ENCODE results near the gene TMEM25.

The TMEM25 gene

DNA sequence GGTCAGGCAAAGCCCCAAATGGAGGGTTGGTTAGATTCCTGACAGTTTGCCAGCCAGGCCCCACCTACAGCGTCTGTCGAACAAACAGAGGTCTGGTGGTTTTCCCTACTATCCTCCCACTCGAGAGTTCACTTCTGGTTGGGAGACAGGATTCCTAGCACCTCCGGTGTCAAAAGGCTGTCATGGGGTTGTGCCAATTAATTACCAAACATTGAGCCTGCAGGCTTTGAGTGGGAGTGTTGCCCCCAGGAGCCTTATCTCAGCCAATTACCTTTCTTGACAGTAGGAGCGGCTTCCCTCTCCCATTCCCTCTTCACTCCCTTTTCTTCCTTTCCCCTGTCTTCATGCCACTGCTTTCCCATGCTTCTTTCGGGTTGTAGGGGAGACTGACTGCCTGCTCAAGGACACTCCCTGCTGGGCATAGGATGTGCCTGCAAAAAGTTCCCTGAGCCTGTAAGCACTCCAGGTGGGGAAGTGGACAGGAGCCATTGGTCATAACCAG lies 8.4 kb upstream of the TMEM25 start:
- Histone ChIP-seq H3K4me3 (ENCODE audit: low read length) (no peak overlapping the region), H3K36me3 (ENCODE audit: control insufficient read depth, insufficient read depth, low read length) (peaks cover 12% of the 10 kb centered on the region), H3K9ac (ENCODE audit: low read length) (no peak overlapping the region), H3K9me3 (ENCODE audit: control insufficient read depth, low read length) (no peaks in the 10 kb centered on the region), H3K27me3 (ENCODE audit: control insufficient read depth, insufficient read depth, low read length) (no peaks in the 10 kb centered on the region), H3K4me1 (ENCODE audit: control insufficient read depth, insufficient read depth, low read length) (no peaks in the 10 kb centered on the region)

DNA sequence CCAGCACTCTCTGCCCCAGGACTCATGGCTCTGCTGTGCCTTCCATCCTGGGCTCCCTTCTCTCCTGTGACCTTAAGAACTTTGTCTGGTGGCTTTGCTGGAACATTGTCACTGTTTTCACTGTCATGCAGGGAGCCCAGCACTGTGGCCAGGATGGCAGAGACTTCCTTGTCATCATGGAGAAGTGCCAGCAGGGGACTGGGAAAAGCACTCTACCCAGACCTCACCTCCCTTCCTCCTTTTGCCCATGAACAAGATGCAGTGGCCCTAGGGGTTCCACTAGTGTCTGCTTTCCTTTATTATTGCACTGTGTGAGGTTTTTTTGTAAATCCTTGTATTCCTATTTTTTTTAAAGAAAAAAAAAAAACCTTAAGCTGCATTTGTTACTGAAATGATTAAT lies 6.6 kb upstream of the TMEM25 start:
- H3K4me1 ChIP-seq (ENCODE audit: control insufficient read depth, insufficient read depth, low read length): no peaks in the 10 kb centered on the region
- H3K27me3 ChIP-seq (ENCODE audit: control insufficient read depth, insufficient read depth, low read length): no peaks in the 10 kb centered on the region
- no peaks in the 10 kb centered on the region for H3K9me3 ChIP-seq (ENCODE audit: control insufficient read depth, low read length)
- peaks cover 12% of the 10 kb centered on the region for H3K36me3 ChIP-seq (ENCODE audit: control insufficient read depth, insufficient read depth, low read length)
- no peak overlapping the region for H3K4me3 ChIP-seq (ENCODE audit: low read length)
- no peak overlapping the region for H3K9ac ChIP-seq (ENCODE audit: low read length)

DNA sequence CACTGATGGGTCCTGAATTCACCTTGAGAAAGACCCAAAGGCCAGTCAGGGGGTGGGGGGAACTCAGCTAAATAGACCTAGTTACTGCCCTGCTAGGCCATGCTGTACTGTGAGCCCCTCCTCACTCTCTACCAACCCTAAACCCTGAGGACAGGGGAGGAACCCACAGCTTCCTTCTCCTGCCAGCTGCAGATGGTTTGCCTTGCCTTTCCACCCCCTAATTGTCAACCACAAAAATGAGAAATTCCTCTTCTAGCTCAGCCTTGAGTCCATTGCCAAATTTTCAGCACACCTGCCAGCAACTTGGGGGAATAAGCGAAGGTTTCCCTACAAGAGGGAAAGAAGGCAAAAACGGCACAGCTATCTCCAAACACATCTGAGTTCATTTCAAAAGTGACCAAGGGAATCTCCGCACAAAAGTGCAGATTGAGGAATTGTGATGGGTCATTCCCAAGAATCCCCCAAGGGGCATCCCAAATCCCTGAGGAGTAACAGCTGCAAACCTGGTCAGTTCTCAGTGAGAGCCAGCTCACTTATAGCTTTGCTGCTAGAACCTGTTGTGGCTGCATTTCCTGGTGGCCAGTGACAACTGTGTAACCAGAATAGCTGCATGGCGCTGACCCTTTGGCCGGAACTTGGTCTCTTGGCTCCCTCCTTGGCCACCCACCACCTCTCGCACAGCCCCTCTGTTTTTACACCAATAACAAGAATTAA lies 6.1 kb upstream of the TMEM25 start:
- Histone ChIP-seq H3K9me3 (ENCODE audit: control insufficient read depth, low read length) (no peaks in the 10 kb centered on the region), H3K4me3 (ENCODE audit: low read length) (no peak overlapping the region), H3K27me3 (ENCODE audit: control insufficient read depth, insufficient read depth, low read length) (no peaks in the 10 kb centered on the region), H3K36me3 (ENCODE audit: control insufficient read depth, insufficient read depth, low read length) (peaks cover 10% of the 10 kb centered on the region), H3K9ac (ENCODE audit: low read length) (no peak overlapping the region), H3K4me1 (ENCODE audit: control insufficient read depth, insufficient read depth, low read length) (no peaks in the 10 kb centered on the region)

DNA sequence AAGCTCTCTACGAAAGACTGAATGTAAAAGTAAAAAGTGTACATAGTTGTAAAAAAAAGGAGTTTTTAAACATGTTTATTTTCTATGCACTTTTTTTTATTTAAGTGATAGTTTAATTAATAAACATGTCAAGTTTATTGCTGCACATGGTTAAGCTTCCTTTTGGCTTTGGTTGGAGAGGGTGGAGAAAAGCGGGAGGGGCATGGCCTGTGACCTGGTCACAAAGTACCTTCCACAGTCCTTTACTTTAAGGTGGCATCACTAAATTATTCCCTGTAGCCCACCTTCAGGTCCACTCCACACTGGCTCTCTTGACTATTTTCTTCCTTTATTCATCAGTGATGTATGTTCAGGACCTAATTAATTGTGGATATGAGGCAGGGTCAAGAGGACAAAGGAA lies 4.3 kb upstream of the TMEM25 start:
- Histone ChIP-seq H3K9me3 (ENCODE audit: control insufficient read depth, low read length) (no peaks in the 10 kb centered on the region), H3K36me3 (ENCODE audit: control insufficient read depth, insufficient read depth, low read length) (peaks cover 6% of the 10 kb centered on the region), H3K9ac (ENCODE audit: low read length) (no peak overlapping the region), H3K4me3 (ENCODE audit: low read length) (no peak overlapping the region), H3K27me3 (ENCODE audit: control insufficient read depth, insufficient read depth, low read length) (no peaks in the 10 kb centered on the region), H3K4me1 (ENCODE audit: control insufficient read depth, insufficient read depth, low read length) (peaks cover 5% of the 10 kb centered on the region)

DNA sequence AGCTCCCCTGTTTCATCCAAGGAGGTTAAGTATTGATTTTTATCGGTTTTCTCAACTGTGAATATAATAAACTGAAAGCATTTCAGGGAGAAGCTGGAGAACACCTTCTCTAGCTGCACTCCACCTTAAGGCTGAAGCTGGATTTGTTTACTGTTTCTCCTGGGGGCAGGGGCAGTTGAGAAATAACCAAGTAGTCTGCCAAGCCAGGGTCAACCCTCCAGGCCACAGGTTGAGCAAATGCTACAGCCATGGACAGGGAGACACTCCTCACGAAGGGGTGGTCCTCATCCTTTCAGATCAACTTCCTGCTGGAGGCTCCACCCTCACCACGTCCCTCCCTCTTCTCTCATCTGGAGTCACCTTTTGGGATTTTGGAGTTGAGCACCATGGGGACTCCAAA lies 3.9 kb upstream of the TMEM25 start, which contains the start of gene TTC36:
TTC36 (plus strand) TSS at position 366 of the 400 bp plus-strand sequence; CDS start at position 387, 21 bp downstream.
- H3K9me3 ChIP-seq (ENCODE audit: control insufficient read depth, low read length): no peaks in the 10 kb centered on the region
- H3K27me3 ChIP-seq (ENCODE audit: control insufficient read depth, insufficient read depth, low read length): no peaks in the 10 kb centered on the region
- H3K4me1 ChIP-seq (ENCODE audit: control insufficient read depth, insufficient read depth, low read length): peaks cover 10% of the 10 kb centered on the region
- H3K9ac ChIP-seq (ENCODE audit: low read length): no peak within 1 kb of the TSS
- no peak within 1 kb of the TSS for H3K4me3 ChIP-seq (ENCODE audit: low read length)
- peaks cover 2% of the 10 kb centered on the region for H3K36me3 ChIP-seq (ENCODE audit: control insufficient read depth, insufficient read depth, low read length)

DNA sequence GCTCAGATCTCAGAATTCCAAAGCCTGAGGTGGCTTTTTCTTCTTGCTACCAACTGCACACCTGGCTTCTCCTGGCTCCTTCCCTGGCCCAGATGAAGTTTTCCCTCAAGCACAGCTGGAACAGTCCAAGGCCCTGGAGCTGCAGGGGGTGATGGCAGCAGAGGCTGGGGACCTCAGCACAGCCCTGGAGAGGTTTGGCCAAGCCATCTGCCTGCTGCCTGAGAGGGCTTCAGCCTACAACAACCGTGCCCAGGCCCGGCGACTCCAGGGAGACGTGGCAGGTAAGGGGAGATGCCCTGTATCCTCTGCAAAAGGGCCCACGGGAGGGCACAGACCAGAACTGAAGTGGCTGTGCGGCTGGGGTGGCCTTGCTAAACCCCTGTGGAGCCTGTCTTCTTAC lies 2.5 kb upstream of the TMEM25 start:
- Histone ChIP-seq H3K36me3 (ENCODE audit: control insufficient read depth, insufficient read depth, low read length) (no peaks in the 10 kb centered on the region), H3K27me3 (ENCODE audit: control insufficient read depth, insufficient read depth, low read length) (no peaks in the 10 kb centered on the region), H3K4me1 (ENCODE audit: control insufficient read depth, insufficient read depth, low read length) (peaks cover 10% of the 10 kb centered on the region), H3K9me3 (ENCODE audit: control insufficient read depth, low read length) (no peaks in the 10 kb centered on the region), H3K4me3 (ENCODE audit: low read length) (no peak overlapping the region), H3K9ac (ENCODE audit: low read length) (no peak overlapping the region)

DNA sequence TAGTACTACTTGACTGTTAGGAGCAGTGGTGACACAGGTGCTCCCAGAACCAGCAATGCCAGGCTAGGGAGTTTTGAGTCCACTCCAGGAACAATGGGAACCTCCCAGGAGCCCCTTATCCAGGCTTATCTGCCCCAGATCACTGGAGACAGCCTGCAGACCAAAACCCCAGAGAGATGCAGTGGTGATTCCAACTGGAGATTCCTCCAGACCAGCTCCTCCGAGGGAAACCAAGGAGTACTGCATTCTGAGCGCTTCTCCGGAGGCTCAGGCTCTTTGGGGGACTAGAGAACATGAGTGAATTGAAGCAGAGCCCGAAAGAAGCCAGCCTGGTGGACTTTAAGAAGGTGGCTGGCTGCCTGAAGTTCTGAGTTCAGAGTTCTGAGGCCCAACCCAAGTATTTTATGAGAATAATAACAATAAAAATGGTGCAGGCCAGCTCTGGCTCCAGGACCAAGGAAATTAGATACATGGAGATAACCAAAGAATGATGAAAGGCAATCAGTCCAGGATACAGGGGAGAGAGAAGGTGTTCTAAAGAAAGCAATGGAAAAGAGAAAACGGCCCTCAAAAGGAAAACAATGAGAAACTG lies 1.3 kb upstream of the TMEM25 start:
- Histone ChIP-seq H3K4me3 (ENCODE audit: low read length) (no peak overlapping the region), H3K9me3 (ENCODE audit: control insufficient read depth, low read length) (no peaks in the 10 kb centered on the region), H3K4me1 (ENCODE audit: control insufficient read depth, insufficient read depth, low read length) (peaks cover 14% of the 10 kb centered on the region), H3K36me3 (ENCODE audit: control insufficient read depth, insufficient read depth, low read length) (no peaks in the 10 kb centered on the region), H3K27me3 (ENCODE audit: control insufficient read depth, insufficient read depth, low read length) (no peaks in the 10 kb centered on the region), H3K9ac (ENCODE audit: low read length) (no peak overlapping the region)

DNA sequence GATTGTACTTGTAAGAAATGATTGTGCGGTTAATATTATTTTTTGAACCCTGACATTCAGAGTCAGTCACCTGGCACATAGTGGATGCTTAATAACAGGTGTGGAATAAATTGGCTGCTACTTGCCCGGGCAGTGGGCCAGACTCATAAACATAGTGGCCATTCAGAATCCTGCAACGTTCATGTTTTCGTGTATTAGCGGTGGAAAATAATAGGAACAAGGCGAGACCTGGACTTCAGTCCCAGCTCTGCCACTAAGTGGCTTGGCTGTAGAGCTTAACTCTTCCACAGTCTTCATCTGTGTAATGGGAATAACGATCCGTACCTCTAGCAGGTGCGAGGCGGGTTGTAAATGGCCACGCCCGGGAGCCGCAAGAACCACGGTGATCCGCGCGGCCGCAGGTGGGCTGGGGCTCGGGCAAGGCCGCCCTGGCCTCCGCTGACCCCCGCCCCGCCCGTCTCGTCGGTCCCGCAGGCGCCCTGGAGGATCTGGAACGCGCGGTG lies 761 bp upstream of the TMEM25 start:
- Histone ChIP-seq H3K4me1 (ENCODE audit: control insufficient read depth, insufficient read depth, low read length) (peaks cover 14% of the 10 kb centered on the region), H3K4me3 (ENCODE audit: low read length) (peak overlapping the region; percentile 40), H3K36me3 (ENCODE audit: control insufficient read depth, insufficient read depth, low read length) (no peaks in the 10 kb centered on the region), H3K9ac (ENCODE audit: low read length) (peak overlapping the region; percentile 63), H3K9me3 (ENCODE audit: control insufficient read depth, low read length) (no peaks in the 10 kb centered on the region), H3K27me3 (ENCODE audit: control insufficient read depth, insufficient read depth, low read length) (no peaks in the 10 kb centered on the region)

DNA sequence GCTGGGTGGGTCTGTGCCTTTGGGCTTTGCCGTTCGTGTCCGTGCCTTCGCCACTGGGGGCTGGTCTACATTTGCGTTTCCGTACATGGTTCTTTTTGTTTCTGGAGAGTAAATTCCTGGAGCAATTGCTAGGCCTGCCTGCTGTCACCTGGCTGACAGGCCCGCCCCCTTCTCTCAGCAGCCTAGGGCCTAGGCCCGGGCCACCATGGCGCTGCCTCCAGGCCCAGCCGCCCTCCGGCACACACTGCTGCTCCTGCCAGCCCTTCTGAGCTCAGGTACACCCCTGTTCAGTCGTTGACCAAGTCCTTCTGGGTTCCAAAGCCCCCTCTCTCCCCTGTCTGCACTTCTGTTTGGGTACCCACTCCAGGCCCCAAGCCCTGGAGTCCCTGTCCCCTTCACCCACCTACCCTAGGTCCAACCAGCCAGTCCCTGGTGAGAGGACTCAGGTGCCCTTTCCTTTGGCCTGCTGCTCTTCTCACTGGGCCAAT lies 649 bp downstream of the TMEM25 start:
- no peaks in the 10 kb centered on the region for H3K36me3 ChIP-seq (ENCODE audit: control insufficient read depth, insufficient read depth, low read length)
- no peaks in the 10 kb centered on the region for H3K9me3 ChIP-seq (ENCODE audit: control insufficient read depth, low read length)
- no peaks in the 10 kb centered on the region for H3K27me3 ChIP-seq (ENCODE audit: control insufficient read depth, insufficient read depth, low read length)
- peak overlapping the region; percentile 63 for H3K9ac ChIP-seq (ENCODE audit: low read length)
- H3K4me3 ChIP-seq (ENCODE audit: low read length): peak overlapping the region; percentile 38
- peaks cover 14% of the 10 kb centered on the region for H3K4me1 ChIP-seq (ENCODE audit: control insufficient read depth, insufficient read depth, low read length)

DNA sequence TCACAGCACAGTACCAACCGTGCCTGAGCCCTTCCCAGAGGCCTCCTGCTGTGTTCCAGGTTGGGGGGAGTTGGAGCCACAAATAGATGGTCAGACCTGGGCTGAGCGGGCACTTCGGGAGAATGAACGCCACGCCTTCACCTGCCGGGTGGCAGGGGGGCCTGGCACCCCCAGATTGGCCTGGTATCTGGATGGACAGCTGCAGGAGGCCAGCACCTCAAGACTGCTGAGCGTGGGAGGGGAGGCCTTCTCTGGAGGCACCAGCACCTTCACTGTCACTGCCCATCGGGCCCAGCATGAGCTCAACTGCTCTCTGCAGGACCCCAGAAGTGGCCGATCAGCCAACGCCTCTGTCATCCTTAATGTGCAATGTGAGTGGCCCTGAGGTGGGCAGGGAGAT lies 1.1 kb downstream of the TMEM25 start:
- no peaks in the 10 kb centered on the region for H3K9me3 ChIP-seq (ENCODE audit: control insufficient read depth, low read length)
- peaks cover 14% of the 10 kb centered on the region for H3K4me1 ChIP-seq (ENCODE audit: control insufficient read depth, insufficient read depth, low read length)
- H3K4me3 ChIP-seq (ENCODE audit: low read length): no peak overlapping the region
- no peaks in the 10 kb centered on the region for H3K36me3 ChIP-seq (ENCODE audit: control insufficient read depth, insufficient read depth, low read length)
- H3K9ac ChIP-seq (ENCODE audit: low read length): peak overlapping the region; percentile 63
- no peaks in the 10 kb centered on the region for H3K27me3 ChIP-seq (ENCODE audit: control insufficient read depth, insufficient read depth, low read length)

DNA sequence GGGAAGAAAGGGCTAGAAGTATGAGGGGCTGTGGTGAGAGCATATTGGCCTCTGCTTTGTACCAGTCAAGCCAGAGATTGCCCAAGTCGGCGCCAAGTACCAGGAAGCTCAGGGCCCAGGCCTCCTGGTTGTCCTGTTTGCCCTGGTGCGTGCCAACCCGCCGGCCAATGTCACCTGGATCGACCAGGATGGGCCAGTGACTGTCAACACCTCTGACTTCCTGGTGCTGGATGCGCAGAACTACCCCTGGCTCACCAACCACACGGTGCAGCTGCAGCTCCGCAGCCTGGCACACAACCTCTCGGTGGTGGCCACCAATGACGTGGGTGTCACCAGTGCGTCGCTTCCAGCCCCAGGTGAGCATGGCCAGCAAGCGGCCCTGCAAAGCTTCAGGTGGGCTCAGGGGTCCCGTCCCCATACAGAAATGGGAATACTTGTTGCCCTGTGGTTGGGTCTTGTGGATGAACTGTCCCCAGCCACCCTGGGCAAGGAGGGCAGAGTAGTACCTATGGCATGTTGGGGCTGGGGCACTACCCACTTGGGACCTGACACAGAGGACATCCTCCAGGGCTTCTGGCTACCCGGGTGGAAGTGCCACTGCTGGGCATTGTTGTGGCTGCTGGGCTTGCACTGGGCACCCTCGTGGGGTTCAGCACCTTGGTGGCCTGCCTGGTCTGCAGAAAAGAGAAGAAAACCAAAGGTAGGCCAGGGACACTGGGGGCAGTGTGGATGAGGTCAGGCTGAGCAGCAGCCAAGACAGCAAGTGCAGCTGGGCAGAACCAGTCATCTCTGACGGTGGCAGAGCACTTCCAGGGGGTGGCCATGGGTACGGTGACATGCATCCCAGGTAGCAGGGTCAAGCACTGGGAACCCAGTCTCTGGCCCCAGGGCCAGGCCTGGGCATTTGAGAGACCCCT lies 2.1 kb downstream of the TMEM25 start:
- Histone ChIP-seq H3K9ac (ENCODE audit: low read length) (no peak overlapping the region), H3K9me3 (ENCODE audit: control insufficient read depth, low read length) (no peaks in the 10 kb centered on the region), H3K4me1 (ENCODE audit: control insufficient read depth, insufficient read depth, low read length) (peaks cover 14% of the 10 kb centered on the region), H3K36me3 (ENCODE audit: control insufficient read depth, insufficient read depth, low read length) (no peaks in the 10 kb centered on the region), H3K27me3 (ENCODE audit: control insufficient read depth, insufficient read depth, low read length) (no peaks in the 10 kb centered on the region), H3K4me3 (ENCODE audit: low read length) (no peak overlapping the region)
